CD4-positive, alpha-beta T cell (primary cell): ENCODE measurements around the gene TLL2. TPM values are rescaled to one million over a fixed set of nuclear protein-coding genes. Genes with fewer than 3 reads are reported as not detected.

ENCODE experiments used
- ATAC-seq: fragments of 200-7000 bp; cut with Tn5 transposase; one replicate; pipeline ENCODE4 v1.10.0; 2022; ENCODE audit warnings: mild to moderate bottlenecking; ENCODE audit not compliant: poor library complexity
- CTCF ChIA-PET: fragments of 350-600 bp; sonication (Branson Sonifier 250); formaldehyde crosslinking; loops from one replicate; lab custom pipeline; 2021; ENCODE audit warnings: antibody characterized with exemption, inconsistent platforms; lab: Charles Lee
- POLR2A ChIA-PET: fragments of 350-600 bp; sonication (Branson Sonifier 250); formaldehyde crosslinking; loops from one replicate; lab custom pipeline; 2021; ENCODE audit warnings: antibody characterized with exemption, inconsistent platforms; lab: Charles Lee
- DNase-seq, 14 experiments: peaks; one replicate each; pipeline ENCODE4 v3.0.0-alpha.2; 2013 to 2020; ENCODE audit warnings: mixed read lengths in 2 of 14
- H3K27ac ChIP-seq, 2 donors: one replicate each; pipeline versions ENCODE4 v1.5.1 to v1.7.0; 2013; ENCODE audit warnings: low read length in 2 of 2, low read depth in 1 of 2, mild to moderate bottlenecking in 1 of 2
- H3K27me3 ChIP-seq, 2 experiments: 1 replicate in 1 of 2; 2 replicates in 1 of 2; pipeline versions ENCODE4 v1.6.1 to v1.7.0; 2013; ENCODE audit warnings: low read length in 2 of 2, control low read depth in 1 of 2, mild to moderate bottlenecking in 1 of 2, moderate library complexity in 1 of 2; ENCODE audit not compliant: insufficient read depth in 2 of 2, control insufficient read depth in 1 of 2
- H3K36me3 ChIP-seq: one replicate; pipeline ENCODE4 v1.6.1; 2013; ENCODE audit warnings: low read length, control low read depth; ENCODE audit not compliant: insufficient read depth
- H3K4me1 ChIP-seq: one replicate; pipeline ENCODE4 v1.6.1; 2013; ENCODE audit warnings: low read length, control low read depth; ENCODE audit not compliant: insufficient read depth
- H3K4me3 ChIP-seq: one replicate; pipeline ENCODE4 v1.5.1; 2013; ENCODE audit warnings: mild to moderate bottlenecking, low read length, moderate library complexity
- H3K9me3 ChIP-seq, 2 experiments: 1 replicate in 1 of 2; 2 replicates in 1 of 2; pipeline versions ENCODE4 v1.6.1 to v1.7.0; 2013; ENCODE audit warnings: low read length in 2 of 2, mild to moderate bottlenecking in 2 of 2, control low read depth in 1 of 2, moderate library complexity in 1 of 2; ENCODE audit not compliant: control insufficient read depth in 1 of 2, insufficient read depth in 1 of 2
- H3K27ac Mint-ChIP-seq: one replicate; pipeline ENCODE4 v1.8.0; 2020; ENCODE audit warnings: mixed read lengths
- H3K27me3 Mint-ChIP-seq: one replicate; pipeline ENCODE4 v1.8.0; 2021; ENCODE audit warnings: mixed read lengths
- H3K36me3 Mint-ChIP-seq: one replicate; pipeline ENCODE4 v1.8.0; 2021; ENCODE audit warnings: low read depth, mixed read lengths
- H3K4me1 Mint-ChIP-seq: one replicate; pipeline ENCODE4 v1.8.0; 2021; ENCODE audit warnings: low read depth, mixed read lengths
- H3K4me3 Mint-ChIP-seq: one replicate; pipeline ENCODE4 v1.8.0; 2020; ENCODE audit warnings: mild to moderate bottlenecking, mixed read lengths
- H3K9me3 Mint-ChIP-seq: one replicate; pipeline ENCODE4 v1.8.0; 2020; ENCODE audit warnings: mixed read lengths
- CTCF ChIP-seq: fragments of 200-600 bp; IDR thresholded peaks from one replicate; pipeline ENCODE4 v1.8.0; 2022; ENCODE audit warnings: antibody characterized with exemption, mild to moderate bottlenecking
- intact Hi-C, 2 experiments: fragments of 100-400 bp; cut with DNase I in 1 of 2; cut with micrococcal nuclease in 1 of 2; formaldehyde crosslinking; loops; one replicate each; pipeline versions ENCODE4 v1.15.1 to v1.9.0; 2023 to 2025; cut with DNase I, micrococcal nuclease
- total RNA-seq, 174 experiments: library from RNA in 2 of 174; stranded (reverse) in 2 of 174; gene quantifications; one replicate each; pipeline ENCODE4 v1.2.3 and lab custom pipeline; 2021 to 2026

TLL2 gene
- total RNA-seq, 2 experiments from 2014 or later: not detected

GRCh38 chr10:96374004-96374403 is 139.7 kb downstream of the TLL2 start:
- Histone ChIP-seq H3K36me3 (no peaks in the 10 kb centered on the region), H3K4me1 (peaks cover 13% of the 10 kb centered on the region), H3K27ac (no peak overlapping the region), H3K9me3 (no peaks in the 10 kb centered on the region), H3K27me3 (no peaks in the 10 kb centered on the region), H3K4me3 (no peak overlapping the region)
- Mint-ChIP-seq H3K4me1 (peaks cover 4% of the 10 kb centered on the region), H3K9me3 (no peaks in the 10 kb centered on the region), H3K36me3 (no peaks in the 10 kb centered on the region), H3K4me3 (no peak overlapping the region), H3K27me3 (peaks cover 11% of the 10 kb centered on the region), H3K27ac (no peak overlapping the region)
- ChIA-PET POLR2A (no interaction called here), CTCF (no interaction called here)
- intact Hi-C loops: loop anchor here in 1 of 2 experiments (10.0 kb wide), 1 partner anchor 461 kb away; the partner anchor contains the start of gene LCOR
- ATAC-seq (no peak), DNase-seq (no peak)
- no peak for TF ChIP-seq CTCF

DNA sequence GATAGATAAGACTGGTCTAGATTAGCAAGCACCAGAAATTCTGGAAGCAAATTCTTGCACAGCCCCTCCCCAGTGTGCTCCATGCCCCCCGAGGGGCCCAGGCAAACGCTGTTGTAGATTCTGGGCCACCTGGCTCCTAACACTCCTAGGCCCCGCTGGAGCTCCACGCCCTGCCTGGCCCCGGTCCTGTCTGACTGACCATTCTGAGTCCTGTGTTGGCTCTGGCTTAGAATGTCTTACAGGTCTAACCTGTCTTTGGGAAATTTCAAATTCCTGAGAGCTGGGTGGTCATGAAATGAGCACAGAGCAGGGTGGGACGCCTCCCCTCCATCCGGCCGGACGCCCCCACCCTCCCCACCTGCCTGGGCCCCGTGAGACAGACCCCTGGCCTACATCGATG is 142.4 kb downstream of the TLL2 start:
- ChIA-PET CTCF (interaction anchor here (1.4 kb wide), 1 partner anchor 52 kb away, joined by 3 read pairs; no protein-coding TSS in a partner anchor), POLR2A (no interaction called here)
- DNase-seq (no peak), ATAC-seq (no peak)
- Mint-ChIP-seq H3K9me3 (no peaks in the 10 kb centered on the region), H3K36me3 (no peaks in the 10 kb centered on the region), H3K4me3 (no peak overlapping the region), H3K27ac (no peak overlapping the region), H3K27me3 (peaks cover 11% of the 10 kb centered on the region), H3K4me1 (peaks cover 4% of the 10 kb centered on the region)
- Histone ChIP-seq H3K4me3 (no peak overlapping the region), H3K36me3 (no peaks in the 10 kb centered on the region), H3K27me3 (no peaks in the 10 kb centered on the region), H3K27ac (no peak overlapping the region), H3K4me1 (peaks cover 13% of the 10 kb centered on the region), H3K9me3 (no peaks in the 10 kb centered on the region)
- intact Hi-C loops: loop anchor here in 1 of 2 experiments (10.0 kb wide), 1 partner anchor 463 kb away; the partner anchor contains the start of gene LCOR
- no peak for TF ChIP-seq CTCF

- TF ChIP-seq CTCF: peak; percentile 83
- DNase-seq (peak in 13 of 14 experiments; percentile 19 to 72 (median 28)), ATAC-seq (no peak)
- POLR2A ChIA-PET: no interaction called here
- H3K4me1 Mint-ChIP-seq: peaks cover 4% of the 10 kb centered on the region
- Histone ChIP-seq H3K4me1 (peaks cover 13% of the 10 kb centered on the region), H3K9me3 (no peaks in the 10 kb centered on the region), H3K27me3 (no peaks in the 10 kb centered on the region), H3K36me3 (no peaks in the 10 kb centered on the region), H3K4me3 (no peak overlapping the region), H3K27ac (no peak overlapping the region)
- no peak overlapping the region for H3K4me3 Mint-ChIP-seq
- CTCF ChIA-PET: interaction anchor here (0.8 to 1.4 kb wide), 7 partner anchors 8 to 655 kb away, joined by 3 to 5 read pairs (median 3); no protein-coding TSS in a partner anchor
- H3K27me3 Mint-ChIP-seq: peaks cover 11% of the 10 kb centered on the region
- H3K9me3 Mint-ChIP-seq: no peaks in the 10 kb centered on the region
- H3K36me3 Mint-ChIP-seq: no peaks in the 10 kb centered on the region
- no peak overlapping the region for H3K27ac Mint-ChIP-seq
- intact Hi-C loops: loop anchor here in 1 of 2 experiments (10.0 kb wide), 1 partner anchor 464 kb away; the partner anchor contains the start of gene LCOR
Measured at GRCh38 chr10:96370584-96371157, 143.1 kb downstream of the TLL2 start.
